Stomach (tissue), 9 donors: Measurements from ENCODE around the gene C9orf153. TPM values are rescaled to one million over a fixed set of nuclear protein-coding genes. Genes with fewer than 3 reads are reported as not detected.

Experiments
- DNase-seq, 2 donors: peaks; one replicate each; pipeline versions ENCODE4 v3.0.0 to v3.0.0-alpha.2; 2013 to 2019
- H3K27ac ChIP-seq, 5 donors: fragments of 200-600 bp in 4 of 5; sonication (generic) in 4 of 5; one replicate each; pipeline ENCODE4 v1.5.1; 2013 to 2019; ENCODE audit warnings: mild to moderate bottlenecking in 1 of 5, moderate library complexity in 1 of 5
- H3K27me3 ChIP-seq, 3 donors: fragments of 200-600 bp; sonication (generic); one replicate each; pipeline ENCODE4 v1.5.1; 2017 to 2019; ENCODE audit warnings: mixed run types in 1 of 3
- H3K36me3 ChIP-seq, 4 donors: fragments of 200-600 bp; sonication (generic); 1 replicate in 3 of 4; 2 replicates in 1 of 4; pipeline ENCODE4 v1.5.1; 2016 to 2019
- H3K4me1 ChIP-seq, 4 donors: fragments of 200-600 bp; sonication (generic); one replicate each; pipeline ENCODE4 v1.5.1; 2016 to 2019
- H3K4me3 ChIP-seq, 4 donors: fragments of 200-600 bp; sonication (generic) in 3 of 4; one replicate each; pipeline ENCODE4 v1.5.1; 2016 to 2019; ENCODE audit warnings: mild to moderate bottlenecking in 1 of 4
- H3K9me3 ChIP-seq, 4 donors: fragments of 200-600 bp; sonication (generic); one replicate each; pipeline ENCODE4 v1.5.1; 2016 to 2019
- EP300 ChIP-seq: sonication (generic); formaldehyde crosslinking; IDR thresholded peaks from one replicate; pipeline ENCODE4 v1.6.1; 2017; ENCODE audit warnings: antibody characterized with exemption
- POLR2A ChIP-seq, 4 donors: fragments of 450-650 bp; IDR thresholded peaks; one replicate each; pipeline ENCODE4 v1.6.1; 2016; ENCODE audit warnings: antibody characterized with exemption in 4 of 4, control low read depth in 2 of 4, mild to moderate bottlenecking in 1 of 4, moderate library complexity in 1 of 4
- POLR2AphosphoS5 ChIP-seq, 3 donors: sonication (generic); formaldehyde crosslinking; IDR thresholded peaks; one replicate each; pipeline ENCODE4 v1.6.1; 2016; ENCODE audit warnings: antibody characterized with exemption in 3 of 3
- WGBS, 5 donors: extraction: QIAGEN DNeasy Blood & Tissue Kit in 3 of 5; methylation state at CpG; one replicate each; pipeline versions ENCODE4 v1.1.5 to v1.1.7; 2013 to 2018; 5-methylcytosine and 5-hydroxymethylcytosine counted together
- intact Hi-C: fragments of 100-400 bp; cut with DNase I; formaldehyde crosslinking; loops from one replicate; pipeline ENCODE4 v1.15.1; 2023; ENCODE audit warnings: low total_unique reads
- polyA plus RNA-seq, 3 donors: library from polyadenylated mRNA; stranded (reverse); fragments of 200-250 nt; gene quantifications; one replicate each; pipeline ENCODE4 v1.2.3, GENCODE V29; 2013
- small RNA-seq, 4 donors: library from RNA; depleted of rRNA; stranded (forward); fragments of <200 nt; gene quantifications; one replicate each; pipeline ENCODE3, GENCODE V24; 2016
- total RNA-seq, 5 donors: library from RNA; depleted of rRNA; stranded (reverse); fragments of >200 nt; gene quantifications; one replicate each; pipeline versions ENCODE4 v1.1.0 to v1.2.3, GENCODE V29; 2014 to 2016
- TF ChIP-seq, protein P1 (sequence below), 7 experiments: fragments of 450-650 bp in 4 of 7; fragments of 200-600 bp in 3 of 7; sonication (generic) in 3 of 7; IDR thresholded peaks; one replicate each; pipeline ENCODE4 v1.5.1; 2016 to 2019; ENCODE audit warnings: antibody characterized with exemption in 7 of 7, control low read depth in 2 of 7, mild to moderate bottlenecking in 1 of 7
- donor health status: healthy with polysubstance abuse.
- donor health status: Bipolar disorder and iron deficiency.
- donor health status: healthy.

C9orf153 gene
- total and polyA plus RNA-seq, 8 donors: 0.92 TPM; not detected in 7

GRCh38 chr9:86175743-86176456 is 83.6 kb downstream of the C9orf153 start:
- 71 to 88% (median 84%) methylated on average over 5 of the region's 5 CpGs for WGBS, 5 donors
- no peaks in the 10 kb centered on the region for H3K36me3 ChIP-seq
- TF ChIP-seq EP300: no peak
- DNase-seq: peak in 1 of 2 donors; percentile 7
- H3K27ac ChIP-seq: no peak overlapping the region
- no peaks in the 10 kb centered on the region for H3K9me3 ChIP-seq
- H3K27me3 ChIP-seq: no peaks in the 10 kb centered on the region
- intact Hi-C loops: no loop called here
- no peaks in the 10 kb centered on the region for H3K4me1 ChIP-seq
- H3K4me3 ChIP-seq: no peak overlapping the region

DNA sequence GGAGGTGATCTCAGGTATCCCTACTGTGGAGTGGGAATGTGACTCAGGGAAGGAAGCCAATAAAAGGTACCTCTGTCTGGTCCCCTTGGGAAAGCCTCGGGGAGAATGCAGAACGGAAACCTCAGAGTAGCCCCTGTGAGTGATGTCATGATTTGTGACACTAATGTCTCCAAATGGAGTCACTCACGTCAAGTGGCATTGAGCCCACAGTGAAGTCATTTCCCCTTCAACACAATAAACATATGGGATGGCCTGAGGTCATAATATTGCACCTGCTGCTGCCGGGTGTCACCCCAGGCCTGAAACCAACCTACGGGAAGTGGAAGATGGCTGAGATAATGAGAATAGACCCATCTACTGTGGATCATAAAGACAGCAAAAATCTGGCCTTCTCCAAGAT is 84.2 kb downstream of the C9orf153 start:
- no peak overlapping the region for H3K27ac ChIP-seq
- no peaks in the 10 kb centered on the region for H3K4me1 ChIP-seq
- no peak for DNase-seq
- no peak overlapping the region for H3K4me3 ChIP-seq
- no peak for TF ChIP-seq POLR2AphosphoS5 (IDR thresholded peaks at IDR 0.05)
- TF ChIP-seq, protein P1, sequence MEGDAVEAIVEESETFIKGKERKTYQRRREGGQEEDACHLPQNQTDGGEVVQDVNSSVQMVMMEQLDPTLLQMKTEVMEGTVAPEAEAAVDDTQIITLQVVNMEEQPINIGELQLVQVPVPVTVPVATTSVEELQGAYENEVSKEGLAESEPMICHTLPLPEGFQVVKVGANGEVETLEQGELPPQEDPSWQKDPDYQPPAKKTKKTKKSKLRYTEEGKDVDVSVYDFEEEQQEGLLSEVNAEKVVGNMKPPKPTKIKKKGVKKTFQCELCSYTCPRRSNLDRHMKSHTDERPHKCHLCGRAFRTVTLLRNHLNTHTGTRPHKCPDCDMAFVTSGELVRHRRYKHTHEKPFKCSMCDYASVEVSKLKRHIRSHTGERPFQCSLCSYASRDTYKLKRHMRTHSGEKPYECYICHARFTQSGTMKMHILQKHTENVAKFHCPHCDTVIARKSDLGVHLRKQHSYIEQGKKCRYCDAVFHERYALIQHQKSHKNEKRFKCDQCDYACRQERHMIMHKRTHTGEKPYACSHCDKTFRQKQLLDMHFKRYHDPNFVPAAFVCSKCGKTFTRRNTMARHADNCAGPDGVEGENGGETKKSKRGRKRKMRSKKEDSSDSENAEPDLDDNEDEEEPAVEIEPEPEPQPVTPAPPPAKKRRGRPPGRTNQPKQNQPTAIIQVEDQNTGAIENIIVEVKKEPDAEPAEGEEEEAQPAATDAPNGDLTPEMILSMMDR (IDR thresholded peaks at IDR 0.05): no peak
- TF ChIP-seq POLR2A (IDR thresholded peaks at IDR 0.05): no peak
- TF ChIP-seq EP300: no peak
- no peaks in the 10 kb centered on the region for H3K9me3 ChIP-seq
- H3K27me3 ChIP-seq: no peaks in the 10 kb centered on the region
- 70 to 89% (median 83%) methylated on average over 5 of the region's 5 CpGs for WGBS, 5 donors
- no peaks in the 10 kb centered on the region for H3K36me3 ChIP-seq
- intact Hi-C loops: no loop called here

Small RNA genes within 50 kb of the gene (small RNA-seq; reads per million reads assigned to genes)
- gene AL137849.1 (0 reads per million in 4 donors), gene RN7SKP264 (0 reads per million in 4 donors)

Other genes starting within 250 kb of the C9orf153 start
- gene GOLM1, start 160.1 kb downstream of the C9orf153 start, total RNA-seq: 100 to 1,000 TPM in 3 of 5 donors, 10 to 100 TPM in 2; 33.3 to 160 (median 134) TPM
- gene GOLM1, start 160.1 kb downstream of the C9orf153 start, polyA plus RNA-seq: 10 to 100 TPM; 16.0 to 34.1 (median 24.4) TPM
- gene ISCA1, start 22.9 kb upstream of the C9orf153 start, total RNA-seq: 10 to 100 TPM in 4 of 5 donors, 1 to 10 TPM in 1; 5.8 to 80.4 (median 28.0) TPM
- gene ISCA1, start 22.9 kb upstream of the C9orf153 start, polyA plus RNA-seq: 10 to 100 TPM; 19.0 to 45.2 (median 36.4) TPM
- gene TUT7, start 94.8 kb upstream of the C9orf153 start, total RNA-seq: 100 to 1,000 TPM in 1 of 5 donors, 10 to 100 TPM in 4; 45.6 to 143 (median 58.3) TPM
- gene TUT7, start 94.8 kb upstream of the C9orf153 start, polyA plus RNA-seq: 10 to 100 TPM; 11.9 to 13.9 (median 13.8) TPM